Activated CD8-positive, alpha-beta memory T cell treated with anti-CD3 and anti-CD28 coated beads, Interleukin-2, amount 50 U/mL, for 24 hours (primary cell): Measurements from ENCODE around the gene TSKU.
"Not testable (repeated sequence)": the region's sequence is repeated elsewhere in the genome, so short reads cannot be mapped to it uniquely, and the experiment has no call there.

Source experiments
- DNase-seq: peaks from one replicate; pipeline ENCODE4 v3.0.0-alpha.2; 2020; ENCODE audit errors: extremely low read depth

Gene TSKU

GRCh38 chr11:76801736-76802135 is 18.6 kb downstream of the TSKU start:
- DNase-seq, result no peak

DNA sequence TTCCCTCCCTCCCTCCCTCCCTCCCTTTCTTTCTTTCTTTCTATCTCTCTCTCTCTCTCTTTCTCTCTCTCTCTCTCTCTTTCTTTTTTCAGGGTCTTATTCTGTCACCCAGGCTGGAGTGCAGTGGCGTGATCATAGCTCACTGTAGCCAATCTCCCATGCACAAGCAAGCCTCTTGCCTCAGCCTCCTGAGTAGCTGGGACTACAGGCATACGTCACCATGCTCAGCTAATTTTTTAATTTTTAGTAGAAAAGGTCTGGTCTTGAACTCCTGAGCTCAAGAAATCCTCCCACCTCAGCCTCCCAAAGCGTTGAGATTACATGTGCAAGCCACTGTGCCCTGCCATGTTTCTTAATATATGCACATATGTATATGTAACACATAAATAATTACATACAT is 19.0 kb downstream of the TSKU start:
- DNase-seq, result no peak

DNA sequence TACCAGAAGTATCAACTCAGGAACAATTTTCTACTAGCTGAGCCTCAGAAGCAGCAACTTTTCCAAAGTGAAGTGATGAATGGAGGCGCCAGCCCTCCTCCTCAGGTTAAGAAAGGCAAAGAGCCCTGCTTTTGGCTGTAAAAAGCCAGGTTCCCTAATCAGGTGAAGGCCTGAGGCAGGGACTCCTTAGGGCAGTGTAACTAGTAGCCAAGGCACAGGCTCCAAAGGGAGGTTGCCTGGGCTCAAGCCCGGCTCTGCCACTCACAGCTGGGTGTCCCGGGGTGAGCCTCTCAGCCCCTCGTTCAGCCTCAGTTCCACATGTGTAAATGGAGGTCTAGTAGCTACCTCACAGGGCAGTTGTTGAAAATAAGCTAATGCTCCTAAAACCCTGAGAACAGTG is 19.5 kb downstream of the TSKU start:
- DNase-seq, result no peak

DNA sequence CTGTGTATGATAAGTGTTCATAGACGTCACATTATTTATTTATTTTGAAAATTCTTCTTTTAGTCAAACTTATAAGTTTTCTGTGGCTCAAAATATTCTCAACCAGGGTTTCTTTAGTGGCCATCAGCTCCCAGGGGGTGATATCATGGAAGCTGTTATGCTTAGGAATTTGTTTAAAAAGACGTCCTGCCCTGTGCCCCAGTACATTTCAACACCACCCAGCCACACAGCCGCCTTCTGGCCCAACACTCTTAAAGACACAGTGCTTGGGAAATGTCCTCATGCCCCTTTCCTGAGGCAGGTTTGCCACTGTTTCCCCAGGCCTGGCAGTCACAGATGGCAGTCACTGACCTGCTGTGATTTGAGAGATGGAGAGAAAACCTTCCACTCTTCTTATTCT is 19.9 kb downstream of the TSKU start:
- DNase-seq, result no peak

- peak; percentile 39 for DNase-seq
These were observed 20.9 kb downstream of the TSKU start for GRCh38 chr11:76803811-76804600.

GRCh38 chr11:76805206-76805913 is 22.2 kb downstream of the TSKU start:
- no peak for DNase-seq

- DNase-seq, result no peak
These were observed 23.0 kb downstream of the TSKU start for GRCh38 chr11:76806131-76806530.

DNA sequence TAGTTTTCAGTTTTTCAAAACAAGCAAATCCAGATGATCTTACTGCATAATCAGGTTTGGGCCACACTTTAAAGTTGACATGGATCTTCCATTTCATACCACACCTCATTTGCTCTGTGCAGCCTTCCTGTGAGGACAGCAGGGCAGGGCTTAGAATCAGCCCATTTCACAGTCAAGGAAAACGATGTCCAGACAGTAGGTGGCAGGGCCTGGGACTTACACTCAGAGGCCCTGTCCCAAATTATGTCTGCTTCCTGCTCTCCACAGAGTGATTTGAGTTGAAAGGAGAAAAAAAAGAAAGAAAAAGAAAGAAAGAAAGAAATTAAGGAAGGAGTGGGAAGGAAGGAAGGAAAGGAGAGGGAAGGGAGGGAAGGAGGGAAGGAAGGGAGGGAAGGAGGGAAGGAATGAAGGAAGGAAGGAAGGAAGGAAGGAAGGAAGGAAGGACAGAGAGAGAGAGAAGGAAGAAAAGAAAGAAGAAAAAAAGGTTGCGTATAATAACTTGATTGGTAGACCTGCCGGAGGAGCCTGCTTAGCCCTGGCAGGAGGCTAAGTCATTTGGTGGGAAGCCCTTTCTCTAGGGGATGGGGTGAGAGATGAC is 23.6 kb downstream of the TSKU start:
- no peak for DNase-seq

DNA sequence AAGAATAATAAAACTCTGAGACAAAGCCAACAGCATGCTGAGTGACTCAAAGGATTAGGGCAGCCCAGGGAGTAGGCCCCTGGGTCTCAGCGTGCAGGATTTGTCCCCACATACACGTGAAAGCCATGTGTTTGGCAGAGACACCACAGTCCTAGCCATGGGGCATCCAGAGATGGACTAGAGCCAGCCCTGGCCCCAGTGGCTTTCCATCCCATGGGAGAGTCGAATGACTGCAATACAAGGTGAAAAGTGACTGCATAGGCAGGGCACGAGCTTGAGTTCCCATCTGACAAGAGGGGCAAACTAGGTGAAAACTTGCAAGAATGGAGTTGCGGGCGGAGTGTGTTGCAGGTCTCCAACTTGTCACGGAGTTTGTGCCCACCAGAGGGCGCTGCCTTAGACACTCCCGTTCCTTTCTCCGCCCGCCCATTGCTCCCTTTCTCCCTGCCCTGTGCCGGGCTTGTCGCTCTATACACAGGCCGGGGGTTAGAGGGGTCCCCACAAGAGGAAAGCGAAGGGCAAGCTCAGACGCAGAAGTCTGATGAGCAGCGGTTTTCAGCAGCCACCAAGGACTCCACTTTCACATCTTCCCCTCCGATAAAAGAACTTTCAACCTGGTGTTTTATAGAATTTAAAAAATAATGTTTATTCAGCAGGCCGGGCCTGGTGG is 24.2 kb downstream of the TSKU start:
- peak; percentile 37 for DNase-seq

DNA sequence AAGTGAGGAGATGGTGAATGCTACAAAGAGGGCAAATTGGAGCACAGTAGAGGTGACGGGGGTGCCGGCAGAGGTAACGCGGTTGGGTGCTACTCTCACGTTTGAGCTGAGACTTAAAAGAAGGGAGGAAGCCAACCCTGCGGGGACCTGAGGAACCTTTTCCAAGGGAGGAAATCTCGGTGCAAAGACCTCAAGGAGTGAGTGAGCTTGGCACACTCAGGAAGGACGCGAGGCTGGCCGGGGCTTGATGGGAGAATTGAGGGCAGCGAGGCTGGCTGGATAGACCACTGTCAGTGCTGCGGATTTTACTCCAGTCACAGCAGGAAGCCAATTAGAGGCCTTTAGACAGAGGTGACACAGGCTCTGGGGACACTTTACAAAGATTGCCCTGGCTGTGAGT is 25.0 kb downstream of the TSKU start:
- DNase-seq, result no peak

DNA sequence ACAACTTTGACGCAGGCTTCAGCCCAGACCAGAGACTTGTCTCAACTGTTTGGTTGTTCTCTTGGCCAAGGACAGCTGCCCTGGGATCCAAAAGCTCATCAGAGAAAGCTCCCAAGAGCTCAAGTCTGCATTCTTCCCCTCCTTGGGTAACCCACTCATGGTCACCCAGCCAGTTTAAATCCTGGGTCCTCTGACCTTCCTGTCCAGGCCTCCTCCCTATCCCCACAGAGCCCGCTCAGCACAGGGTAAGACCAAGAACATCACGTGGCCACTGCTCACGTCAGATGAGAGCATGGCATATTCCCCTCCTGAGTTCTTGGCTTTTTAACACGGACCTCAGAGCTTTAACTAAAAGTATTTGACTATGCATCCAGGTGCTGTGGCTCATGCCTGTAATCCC is 25.8 kb downstream of the TSKU start:
- DNase-seq, result no peak

- DNase-seq, result no peak
These were observed 27.1 kb downstream of the TSKU start for GRCh38 chr11:76810151-76810853.

GRCh38 chr11:76811259-76811658 is 28.1 kb downstream of the TSKU start:
- no peak for DNase-seq

GRCh38 chr11:76814414-76814813 is 31.3 kb downstream of the TSKU start:
- DNase-seq, result no peak

DNA sequence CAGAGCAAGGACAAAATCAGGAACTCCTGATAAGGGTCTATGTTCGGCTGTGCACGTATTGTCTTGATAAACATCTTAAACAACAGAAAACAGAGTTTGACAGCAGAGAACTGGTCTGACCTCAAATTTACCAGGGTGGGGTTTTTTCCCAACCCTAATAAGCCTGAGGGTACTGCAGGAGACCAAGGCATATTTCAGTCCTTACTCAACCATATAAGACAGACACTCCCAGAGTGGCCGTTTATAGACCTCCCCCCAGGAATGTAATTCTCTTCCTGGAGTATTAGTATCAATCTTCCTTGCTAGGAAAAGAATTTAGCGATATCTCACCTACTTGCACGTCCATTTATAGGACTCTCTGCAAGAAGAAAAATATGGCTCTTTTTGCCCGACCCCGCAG is 32.5 kb downstream of the TSKU start:
- DNase-seq, result not testable (repeated sequence)

- DNase-seq, result no peak
These were observed 37.0 kb downstream of the TSKU start for GRCh38 chr11:76820184-76820566.

- not testable (repeated sequence) for DNase-seq
These were observed 38.2 kb downstream of the TSKU start for GRCh38 chr11:76821396-76821795.

DNA sequence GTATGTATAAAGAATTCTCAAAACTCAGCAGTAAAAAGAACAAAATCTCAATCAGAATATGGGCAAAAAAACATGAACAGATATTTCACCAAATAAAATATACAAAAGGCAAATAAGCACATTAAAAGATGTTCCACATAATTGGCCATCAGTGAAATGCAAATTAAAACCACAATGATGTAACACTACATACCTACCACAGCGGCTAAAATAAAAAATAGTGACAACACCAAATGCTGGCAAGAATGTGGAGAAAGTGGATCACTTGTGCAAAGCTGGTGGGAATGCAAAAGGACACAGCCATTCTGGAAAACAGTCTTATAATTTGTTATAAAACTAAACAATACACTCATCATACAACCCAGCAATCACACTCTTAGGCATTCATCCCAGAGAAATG is 39.2 kb downstream of the TSKU start:
- no peak for DNase-seq

DNA sequence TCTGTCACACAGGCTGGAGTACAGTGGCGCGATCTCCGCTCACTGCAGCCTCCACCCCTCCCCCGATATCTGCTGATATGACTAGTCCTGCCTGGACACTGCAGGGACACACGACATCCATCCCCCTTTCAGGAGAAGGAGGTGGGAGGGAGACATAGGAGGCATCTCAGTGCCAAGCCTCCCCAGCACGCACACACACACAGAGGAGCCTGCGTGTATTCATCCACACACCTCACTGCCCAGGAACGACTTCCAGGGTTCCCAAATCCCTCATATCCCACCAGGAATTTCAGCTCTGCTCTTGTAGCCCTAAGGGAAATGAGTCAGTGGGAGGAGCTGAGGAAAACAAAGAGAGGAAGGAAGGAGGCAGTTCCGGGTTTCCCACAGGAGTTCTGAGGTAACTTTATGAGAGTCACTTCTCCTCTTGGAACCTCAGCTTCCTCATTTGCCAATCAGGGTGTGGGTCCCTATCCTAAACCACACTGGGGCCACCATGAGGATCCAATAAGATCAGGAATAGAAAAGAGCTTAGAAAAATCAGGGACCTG is 40.4 kb downstream of the TSKU start:
- no peak for DNase-seq

GRCh38 chr11:76824083-76824939 is 41.2 kb downstream of the TSKU start:
- DNase-seq, result no peak
